ENCODE measurements around the gene MLC1. TPM values are rescaled to one million over a fixed set of nuclear protein-coding genes. Genes with fewer than 3 reads are reported as not detected.

Gene MLC1
- total RNA-seq, 4 donors from 2014 or later: not detected

- Histone ChIP-seq H3K36me3 (no peaks in the 10 kb centered on the region), H3K9me3 (no peaks in the 10 kb centered on the region), H3K4me1 (no peaks in the 10 kb centered on the region), H3K4me3 (no peak overlapping the region), H3K27ac (no peak overlapping the region), H3K27me3 (no peaks in the 10 kb centered on the region)
- no peak for DNase-seq
- TF ChIP-seq CTCF (IDR thresholded peaks at IDR 0.05): no peak
- no peak for TF ChIP-seq POLR2A (IDR thresholded peaks at IDR 0.05)
These were observed 38.6 kb downstream of the MLC1 start for GRCh38 chr22:50046481-50047245.

- Histone ChIP-seq H3K4me3 (no peak overlapping the region), H3K9me3 (no peaks in the 10 kb centered on the region), H3K4me1 (no peaks in the 10 kb centered on the region), H3K27ac (no peak overlapping the region), H3K27me3 (no peaks in the 10 kb centered on the region), H3K36me3 (no peaks in the 10 kb centered on the region)
- no peak for DNase-seq
- TF ChIP-seq CTCF (IDR thresholded peaks at IDR 0.05) (no peak), POLR2A (IDR thresholded peaks at IDR 0.05) (no peak)
These were observed 39.2 kb downstream of the MLC1 start for GRCh38 chr22:50046019-50046415.

- Histone ChIP-seq H3K4me1 (no peaks in the 10 kb centered on the region), H3K4me3 (no peak overlapping the region), H3K27me3 (no peaks in the 10 kb centered on the region), H3K36me3 (no peaks in the 10 kb centered on the region), H3K27ac (no peak overlapping the region), H3K9me3 (no peaks in the 10 kb centered on the region)
- no peak for DNase-seq
- TF ChIP-seq POLR2A (IDR thresholded peaks at IDR 0.05) (no peak), CTCF (IDR thresholded peaks at IDR 0.05) (no peak)
These were observed 39.8 kb downstream of the MLC1 start for GRCh38 chr22:50045211-50046018.

GRCh38 chr22:50044485-50045118, 40.6 kb downstream of the MLC1 start:
- no peak for DNase-seq
- no peak for TF ChIP-seq CTCF (IDR thresholded peaks at IDR 0.05)
- TF ChIP-seq POLR2A (IDR thresholded peaks at IDR 0.05): no peak
- Histone ChIP-seq H3K27ac (no peak overlapping the region), H3K27me3 (no peaks in the 10 kb centered on the region), H3K9me3 (no peaks in the 10 kb centered on the region), H3K4me1 (no peaks in the 10 kb centered on the region), H3K4me3 (no peak overlapping the region), H3K36me3 (no peaks in the 10 kb centered on the region)

- no peaks in the 10 kb centered on the region for H3K27me3 ChIP-seq
- no peaks in the 10 kb centered on the region for H3K9me3 ChIP-seq
- TF ChIP-seq POLR2A (IDR thresholded peaks at IDR 0.05) (no peak), CTCF (IDR thresholded peaks at IDR 0.05) (no peak)
- no peaks in the 10 kb centered on the region for H3K36me3 ChIP-seq
- H3K27ac ChIP-seq: no peak overlapping the region
- no peak overlapping the region for H3K4me3 ChIP-seq
- no peaks in the 10 kb centered on the region for H3K4me1 ChIP-seq
- DNase-seq: no peak
These were observed 43.7 kb downstream of the MLC1 start for GRCh38 chr22:50041361-50042065.
